Stimulated activated CD8-positive, alpha-beta memory T cell treated with anti-CD3 and anti-CD28 coated beads, Interleukin-4, amount 100 ng/mL, for 24 hours (primary cell): ENCODE data around the gene AGBL5.

Source experiments
- DNase-seq: peaks from one replicate; pipeline ENCODE4 v3.0.0-alpha.2; 2020; ENCODE audit warnings: low read depth

AGBL5 gene

GRCh38 chr2:27077231-27077630 is 25.8 kb downstream of the AGBL5 start:
- no peak for DNase-seq

- DNase-seq: no peak
Observed at GRCh38 chr2:27078267-27079194, 27.1 kb downstream of the AGBL5 start, which contains the start of gene EMILIN1. Gene EMILIN1, plus strand, starts transcription at chr2:27078615. Its CDS starts 451 bp downstream, at chr2:27079066.

GRCh38 chr2:27079233-27080139 is 28.0 kb downstream of the AGBL5 start:
- no peak for DNase-seq

GRCh38 chr2:27080140-27080469 is 28.6 kb downstream of the AGBL5 start:
- no peak for DNase-seq

- DNase-seq: no peak
Observed at GRCh38 chr2:27080603-27080936, 29.1 kb downstream of the AGBL5 start.

- no peak for DNase-seq
Observed at GRCh38 chr2:27081984-27082772, 30.7 kb downstream of the AGBL5 start.

GRCh38 chr2:27082773-27083409 is 31.4 kb downstream of the AGBL5 start:
- DNase-seq: no peak

- DNase-seq: no peak
Observed at GRCh38 chr2:27083410-27084296, 32.2 kb downstream of the AGBL5 start.

- no peak for DNase-seq
Observed at GRCh38 chr2:27084297-27085061, 33.0 kb downstream of the AGBL5 start.

- DNase-seq: no peak
Observed at GRCh38 chr2:27085062-27085672, 33.7 kb downstream of the AGBL5 start.

GRCh38 chr2:27085673-27086089 is 34.2 kb downstream of the AGBL5 start:
- no peak for DNase-seq

GRCh38 chr2:27086090-27086723 is 34.7 kb downstream of the AGBL5 start:
- DNase-seq: peak; percentile 98

GRCh38 chr2:27086724-27087593 is 35.5 kb downstream of the AGBL5 start, which contains the start of gene KHK:
Gene KHK, plus strand, starts transcription at chr2:27086772. Its CDS starts 488 bp downstream, at chr2:27087260.
- no peak for DNase-seq

- DNase-seq: no peak
Observed at GRCh38 chr2:27087823-27088410, 36.4 kb downstream of the AGBL5 start.

- no peak for DNase-seq
Observed at GRCh38 chr2:27088634-27089033, 37.2 kb downstream of the AGBL5 start.

- no peak for DNase-seq
Observed at GRCh38 chr2:27089111-27089954, 37.9 kb downstream of the AGBL5 start.
